HepG2 (cell line): Measurements from ENCODE around the gene SPOPL. TPM values are rescaled to one million over a fixed set of nuclear protein-coding genes. Genes with fewer than 3 reads are reported as not detected.
A peak's percentile ranks its signal among the peaks of the same experiment; 100 is the strongest.

Experiments used
- AHR ChIP-seq: IDR thresholded peaks from 2 replicates; pipeline ENCODE4 v1.6.1; 2018; ENCODE audit warnings: missing genetic modification reagents, missing compliant biosample characterization
- CBX1 ChIP-seq: IDR thresholded peaks from one replicate; pipeline ENCODE4 v1.6.1; 2016; ENCODE audit warnings: antibody characterized with exemption, low read depth
- FOXJ3 ChIP-seq: sonication (generic); formaldehyde crosslinking; IDR thresholded peaks from 2 replicates; pipeline ENCODE4 v1.4.0; 2020; ENCODE audit warnings: missing genetic modification reagents, mild to moderate bottlenecking, borderline replicate concordance
- GABPB1 ChIP-seq: IDR thresholded peaks from 2 replicates; pipeline ENCODE4 v1.6.1; 2016; ENCODE audit warnings: mild to moderate bottlenecking, missing genetic modification reagents, moderate library complexity, missing compliant biosample characterization
- GTF3A ChIP-seq: sonication (generic); formaldehyde crosslinking; conservative IDR thresholded peaks from 2 replicates; pipeline ENCODE4 v1.4.0; 2020; ENCODE audit warnings: mild to moderate bottlenecking, missing genetic modification reagents
- GZF1 ChIP-seq: sonication (generic); formaldehyde crosslinking; IDR thresholded peaks from 2 replicates; pipeline ENCODE4 v1.5.1; 2020; ENCODE audit warnings: mild to moderate bottlenecking, missing genetic modification reagents
- HDAC6 ChIP-seq: fragments of 200-600 bp; sonication (generic); IDR thresholded peaks from 2 replicates; pipeline ENCODE4 v1.7.0; 2017; ENCODE audit warnings: mild to moderate bottlenecking, antibody characterized with exemption, low read length, low read depth
- HOXD1 ChIP-seq: sonication (generic); formaldehyde crosslinking; IDR thresholded peaks from 2 replicates; pipeline ENCODE4 v1.5.0; 2020; ENCODE audit warnings: missing genetic modification reagents
- KLF9 ChIP-seq: IDR thresholded peaks from 2 replicates; pipeline ENCODE4 v1.6.1; 2016; ENCODE audit warnings: low read depth
- MAF1 ChIP-seq: sonication (generic); formaldehyde crosslinking; IDR thresholded peaks from 2 replicates; pipeline ENCODE4 v1.5.0; 2020; ENCODE audit warnings: missing genetic modification reagents, borderline replicate concordance
- PPARG ChIP-seq: conservative IDR thresholded peaks from 2 replicates; pipeline ENCODE4 v1.6.1; 2016; ENCODE audit warnings: missing biosample characterization, missing genetic modification reagents
- ZBTB8A ChIP-seq: sonication (generic); formaldehyde crosslinking; IDR thresholded peaks from 2 replicates; pipeline ENCODE4 v1.4.0; 2020; ENCODE audit warnings: mild to moderate bottlenecking, low read depth, missing genetic modification reagents, borderline replicate concordance
- ZFX ChIP-seq: sonication (generic); formaldehyde crosslinking; IDR thresholded peaks from 2 replicates; pipeline ENCODE4 v1.4.0; 2020; ENCODE audit warnings: mild to moderate bottlenecking, low read depth, missing genetic modification reagents, moderate library complexity
- ZNF317 ChIP-seq: sonication (generic); formaldehyde crosslinking; IDR thresholded peaks from 2 replicates; pipeline ENCODE4 v1.5.0; 2020; ENCODE audit warnings: mild to moderate bottlenecking, missing genetic modification reagents
- ZNF329 ChIP-seq: sonication (generic); formaldehyde crosslinking; IDR thresholded peaks from 2 replicates; pipeline ENCODE4 v1.9.0; 2021; ENCODE audit warnings: low read depth, mild to moderate bottlenecking, missing genetic modification reagents
- ZNF501 ChIP-seq: sonication (generic); formaldehyde crosslinking; IDR thresholded peaks from 2 replicates; pipeline ENCODE4 v1.5.1; 2020; ENCODE audit warnings: mild to moderate bottlenecking, moderate library complexity, missing genetic modification reagents
- ZNF629 ChIP-seq: sonication (generic); formaldehyde crosslinking; conservative IDR thresholded peaks from 2 replicates; pipeline ENCODE4 v1.5.0; 2020; ENCODE audit warnings: missing genetic modification reagents
- ZNF674 ChIP-seq: sonication (generic); formaldehyde crosslinking; IDR thresholded peaks from 2 replicates; pipeline ENCODE4 v1.5.0; 2020; ENCODE audit warnings: low read depth, mild to moderate bottlenecking, missing genetic modification reagents
- ZNF724P ChIP-seq: sonication (generic); formaldehyde crosslinking; IDR thresholded peaks from 2 replicates; pipeline ENCODE4 v1.8.0; 2022; ENCODE audit warnings: missing genetic modification reagents, borderline replicate concordance
- ZNF891 ChIP-seq: sonication (generic); formaldehyde crosslinking; IDR thresholded peaks from 2 replicates; pipeline ENCODE4 v1.5.0; 2020; ENCODE audit warnings: mild to moderate bottlenecking, missing genetic modification reagents
- ZSCAN22 ChIP-seq: sonication (generic); formaldehyde crosslinking; IDR thresholded peaks from 2 replicates; pipeline ENCODE4 v1.4.0; 2020; ENCODE audit warnings: mild to moderate bottlenecking, missing genetic modification reagents
- polyA plus RNA-seq, 8 experiments: library from polyadenylated mRNA; depleted of rRNA in 3 of 8; stranded (reverse) in 7 of 8; unstranded in 1 of 8; fragments of >200 nt; fragmentation: Illumina TruSeq in 4 of 8; extraction: Trizol in 4 of 8; gene quantifications; 2 replicates each; pipeline versions ENCODE4 v1.2.1 to v1.2.3, GENCODE V29; 2011 to 2016; ENCODE audit warnings: low read depth in 4 of 8, missing spikeins in 1 of 8, mixed read lengths in 1 of 8; ENCODE audit not compliant: insufficient read depth in 1 of 8
- total RNA-seq, 5 experiments: library from RNA; depleted of rRNA; stranded (reverse); fragments of >200 nt; fragmentation: Illumina TruSeq; extraction: Trizol; gene quantifications; 2 replicates each; pipeline ENCODE4 v1.2.3, GENCODE V29; 2016; ENCODE audit warnings: low read depth in 1 of 5
- TF ChIP-seq, protein P1 (sequence below): sonication (generic); formaldehyde crosslinking; conservative IDR thresholded peaks from 2 replicates; pipeline ENCODE4 v1.4.0; 2020; ENCODE audit warnings: mild to moderate bottlenecking, missing genetic modification reagents, moderate library complexity
- TF ChIP-seq, protein P2 (sequence below): sonication (generic); formaldehyde crosslinking; conservative IDR thresholded peaks from 2 replicates; pipeline ENCODE4 v1.8.0; 2022; ENCODE audit warnings: low read depth, missing genetic modification reagents
- TF ChIP-seq, protein P3 (sequence below): IDR thresholded peaks from 2 replicates; pipeline ENCODE4 v1.6.1; 2016
- TF ChIP-seq, protein P4 (sequence below): sonication (generic); formaldehyde crosslinking; IDR thresholded peaks from 2 replicates; pipeline ENCODE4 v1.8.0; 2022; ENCODE audit warnings: missing genetic modification reagents, low read depth, mild to moderate bottlenecking, borderline replicate concordance

SPOPL gene
- total and polyA plus RNA-seq, 2 of the 13 experiments (the other 11 are each of a cell fraction or from before 2014, with no cell fraction given): 12.6 to 51.6 TPM

DNA sequence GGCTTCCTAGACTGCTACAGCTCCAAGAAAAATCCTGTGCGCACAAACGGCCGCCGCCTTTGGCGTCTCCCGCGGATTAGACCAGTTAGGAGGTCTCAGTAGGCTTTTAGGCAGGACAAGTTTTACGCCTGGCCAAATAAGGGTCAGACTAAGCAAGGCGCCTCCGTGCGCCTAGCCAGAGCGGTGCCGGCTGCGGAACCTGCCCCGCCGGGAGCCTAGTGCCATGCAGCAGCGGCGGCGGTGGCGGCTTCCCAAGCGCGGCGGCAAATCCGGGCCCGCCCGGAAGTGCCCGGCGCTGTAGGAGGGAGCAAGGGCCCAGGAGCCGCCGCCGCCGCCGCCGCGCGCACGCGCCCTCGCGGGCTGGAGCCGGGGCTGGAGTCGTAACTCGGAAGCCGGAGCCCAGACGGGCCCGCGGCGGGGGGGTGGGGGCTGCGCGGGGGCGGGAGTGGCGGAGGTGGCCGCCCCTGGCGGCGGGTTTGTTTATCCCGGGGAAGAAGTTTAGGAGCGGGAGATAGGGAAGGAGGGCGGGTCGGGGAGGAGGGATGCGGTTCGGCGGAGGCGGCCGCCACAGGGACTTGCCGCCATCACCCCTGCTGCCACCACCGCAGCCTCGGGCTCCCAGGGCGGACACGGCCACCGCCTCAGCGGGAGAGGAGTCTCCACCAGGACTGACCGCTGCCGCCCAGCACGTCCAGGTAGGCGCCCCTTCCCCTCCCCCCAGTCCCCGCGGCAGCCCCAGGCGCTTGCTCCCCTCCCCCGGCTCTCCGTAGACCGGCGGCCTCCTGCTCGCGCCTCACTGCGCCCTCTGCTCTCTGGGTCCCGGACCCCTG, at the start of gene SPOPL (continued):
- TF ChIP-seq, protein P1, sequence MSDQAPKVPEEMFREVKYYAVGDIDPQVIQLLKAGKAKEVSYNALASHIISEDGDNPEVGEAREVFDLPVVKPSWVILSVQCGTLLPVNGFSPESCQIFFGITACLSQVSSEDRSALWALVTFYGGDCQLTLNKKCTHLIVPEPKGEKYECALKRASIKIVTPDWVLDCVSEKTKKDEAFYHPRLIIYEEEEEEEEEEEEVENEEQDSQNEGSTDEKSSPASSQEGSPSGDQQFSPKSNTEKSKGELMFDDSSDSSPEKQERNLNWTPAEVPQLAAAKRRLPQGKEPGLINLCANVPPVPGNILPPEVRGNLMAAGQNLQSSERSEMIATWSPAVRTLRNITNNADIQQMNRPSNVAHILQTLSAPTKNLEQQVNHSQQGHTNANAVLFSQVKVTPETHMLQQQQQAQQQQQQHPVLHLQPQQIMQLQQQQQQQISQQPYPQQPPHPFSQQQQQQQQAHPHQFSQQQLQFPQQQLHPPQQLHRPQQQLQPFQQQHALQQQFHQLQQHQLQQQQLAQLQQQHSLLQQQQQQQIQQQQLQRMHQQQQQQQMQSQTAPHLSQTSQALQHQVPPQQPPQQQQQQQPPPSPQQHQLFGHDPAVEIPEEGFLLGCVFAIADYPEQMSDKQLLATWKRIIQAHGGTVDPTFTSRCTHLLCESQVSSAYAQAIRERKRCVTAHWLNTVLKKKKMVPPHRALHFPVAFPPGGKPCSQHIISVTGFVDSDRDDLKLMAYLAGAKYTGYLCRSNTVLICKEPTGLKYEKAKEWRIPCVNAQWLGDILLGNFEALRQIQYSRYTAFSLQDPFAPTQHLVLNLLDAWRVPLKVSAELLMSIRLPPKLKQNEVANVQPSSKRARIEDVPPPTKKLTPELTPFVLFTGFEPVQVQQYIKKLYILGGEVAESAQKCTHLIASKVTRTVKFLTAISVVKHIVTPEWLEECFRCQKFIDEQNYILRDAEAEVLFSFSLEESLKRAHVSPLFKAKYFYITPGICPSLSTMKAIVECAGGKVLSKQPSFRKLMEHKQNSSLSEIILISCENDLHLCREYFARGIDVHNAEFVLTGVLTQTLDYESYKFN (CRISPR knock-in tag): no peak; the same call in 1 of the 2 replicates
- TF ChIP-seq, protein P2, sequence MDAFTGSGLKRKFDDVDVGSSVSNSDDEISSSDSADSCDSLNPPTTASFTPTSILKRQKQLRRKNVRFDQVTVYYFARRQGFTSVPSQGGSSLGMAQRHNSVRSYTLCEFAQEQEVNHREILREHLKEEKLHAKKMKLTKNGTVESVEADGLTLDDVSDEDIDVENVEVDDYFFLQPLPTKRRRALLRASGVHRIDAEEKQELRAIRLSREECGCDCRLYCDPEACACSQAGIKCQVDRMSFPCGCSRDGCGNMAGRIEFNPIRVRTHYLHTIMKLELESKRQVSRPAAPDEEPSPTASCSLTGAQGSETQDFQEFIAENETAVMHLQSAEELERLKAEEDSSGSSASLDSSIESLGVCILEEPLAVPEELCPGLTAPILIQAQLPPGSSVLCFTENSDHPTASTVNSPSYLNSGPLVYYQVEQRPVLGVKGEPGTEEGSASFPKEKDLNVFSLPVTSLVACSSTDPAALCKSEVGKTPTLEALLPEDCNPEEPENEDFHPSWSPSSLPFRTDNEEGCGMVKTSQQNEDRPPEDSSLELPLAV: no peak
- TF ChIP-seq AHR (CRISPR knock-in tag) (no peak), GABPB1 (CRISPR knock-in tag) (peak; percentile 90), ZNF674 (CRISPR knock-in tag) (no peak; the same call in 1 of the 2 replicates), PPARG (no peak), ZSCAN22 (CRISPR knock-in tag) (no peak), ZBTB8A (no peak), HOXD1 (CRISPR knock-in tag) (peak; percentile 40), ZNF724P (CRISPR knock-in tag) (peak; percentile 36; the same call in 1 of the 2 replicates), GZF1 (CRISPR knock-in tag) (no peak), CBX1 (peak; percentile 71), ZFX (CRISPR knock-in tag) (peak; percentile 80), ZNF317 (CRISPR knock-in tag) (0 out of 2 replicates have a peak, but pooled peaks have one; percentile 50), ZNF501 (CRISPR knock-in tag) (peak; percentile 91), KLF9 (no peak), FOXJ3 (CRISPR knock-in tag) (peak; percentile 51; the same call in 1 of the 2 replicates), ZNF891 (CRISPR knock-in tag) (0 out of 2 replicates have a peak, but pooled peaks have one; percentile 64), ZNF329 (peak; percentile 89), ZNF629 (CRISPR knock-in tag) (no peak), MAF1 (CRISPR knock-in tag) (peak; percentile 90; the same call in 1 of the 2 replicates), HDAC6 (no peak), GTF3A (no peak)
- TF ChIP-seq, protein P3, sequence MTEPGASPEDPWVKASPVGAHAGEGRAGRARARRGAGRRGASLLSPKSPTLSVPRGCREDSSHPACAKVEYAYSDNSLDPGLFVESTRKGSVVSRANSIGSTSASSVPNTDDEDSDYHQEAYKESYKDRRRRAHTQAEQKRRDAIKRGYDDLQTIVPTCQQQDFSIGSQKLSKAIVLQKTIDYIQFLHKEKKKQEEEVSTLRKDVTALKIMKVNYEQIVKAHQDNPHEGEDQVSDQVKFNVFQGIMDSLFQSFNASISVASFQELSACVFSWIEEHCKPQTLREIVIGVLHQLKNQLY (CRISPR knock-in tag): 0 out of 2 replicates have a peak, but pooled peaks have one; percentile 44
- TF ChIP-seq, protein P4, sequence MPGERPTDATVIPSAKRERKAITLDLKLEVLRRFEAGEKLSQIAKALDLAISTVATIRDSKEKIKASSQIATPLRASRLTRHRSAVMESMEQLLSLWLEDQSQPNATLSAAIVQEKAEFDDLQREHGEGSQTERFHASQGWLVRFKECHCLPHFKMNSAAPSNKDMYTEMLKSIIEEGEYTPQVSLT (CRISPR knock-in tag): no peak; the same call in 1 of the 2 replicates
